Body of pancreas (tissue), 4 donors: ENCODE data around the gene NCBP2L.

Source experiments
- POLR2A ChIP-seq, 3 donors: fragments of 450-650 bp; IDR thresholded peaks; one replicate each; pipeline ENCODE4 v1.6.1; 2016; ENCODE audit warnings: antibody characterized with exemption in 3 of 3, mild to moderate bottlenecking in 2 of 3
- TF ChIP-seq, protein P1 (sequence below), 7 experiments: fragments of 450-650 bp in 4 of 7; fragments of 200-600 bp in 3 of 7; sonication (generic) in 3 of 7; IDR thresholded peaks; one replicate each; pipeline ENCODE4 v1.5.1; 2016 to 2019; ENCODE audit warnings: antibody characterized with exemption in 7 of 7

DNA sequence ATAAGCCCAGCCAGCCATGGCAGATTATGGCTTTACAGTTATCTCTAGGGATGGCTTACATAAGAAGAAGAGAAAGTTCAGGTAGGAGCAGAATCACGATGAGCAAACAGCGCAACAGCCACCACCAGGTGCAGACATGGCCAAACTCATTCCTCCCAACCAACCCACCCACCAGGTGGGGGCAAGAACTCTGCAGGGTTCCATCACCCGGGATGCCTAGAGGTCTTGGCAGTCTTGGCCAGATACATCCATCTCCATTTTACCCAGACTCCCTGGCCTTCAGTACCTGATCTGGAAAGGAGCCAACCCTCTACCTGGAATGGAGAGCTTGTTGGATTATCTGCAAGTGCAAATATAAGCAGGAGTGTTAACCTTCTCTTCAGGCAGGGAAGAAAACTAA, 9.5 kb upstream of the NCBP2L start:
- TF ChIP-seq, protein P1, sequence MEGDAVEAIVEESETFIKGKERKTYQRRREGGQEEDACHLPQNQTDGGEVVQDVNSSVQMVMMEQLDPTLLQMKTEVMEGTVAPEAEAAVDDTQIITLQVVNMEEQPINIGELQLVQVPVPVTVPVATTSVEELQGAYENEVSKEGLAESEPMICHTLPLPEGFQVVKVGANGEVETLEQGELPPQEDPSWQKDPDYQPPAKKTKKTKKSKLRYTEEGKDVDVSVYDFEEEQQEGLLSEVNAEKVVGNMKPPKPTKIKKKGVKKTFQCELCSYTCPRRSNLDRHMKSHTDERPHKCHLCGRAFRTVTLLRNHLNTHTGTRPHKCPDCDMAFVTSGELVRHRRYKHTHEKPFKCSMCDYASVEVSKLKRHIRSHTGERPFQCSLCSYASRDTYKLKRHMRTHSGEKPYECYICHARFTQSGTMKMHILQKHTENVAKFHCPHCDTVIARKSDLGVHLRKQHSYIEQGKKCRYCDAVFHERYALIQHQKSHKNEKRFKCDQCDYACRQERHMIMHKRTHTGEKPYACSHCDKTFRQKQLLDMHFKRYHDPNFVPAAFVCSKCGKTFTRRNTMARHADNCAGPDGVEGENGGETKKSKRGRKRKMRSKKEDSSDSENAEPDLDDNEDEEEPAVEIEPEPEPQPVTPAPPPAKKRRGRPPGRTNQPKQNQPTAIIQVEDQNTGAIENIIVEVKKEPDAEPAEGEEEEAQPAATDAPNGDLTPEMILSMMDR (IDR thresholded peaks at IDR 0.05), result no peak
- no peak for TF ChIP-seq POLR2A (IDR thresholded peaks at IDR 0.05)
